Astrocyte of the spinal cord (primary cell): ENCODE measurements around the gene PITPNB.

Experiments used
- DNase-seq: peaks from one replicate; pipeline ENCODE4 v3.0.0; 2011; ENCODE audit warnings: low read depth, low spot score
- H3K4me3 ChIP-seq: 2 replicates; pipeline ENCODE4 v1.5.1; 2011; ENCODE audit warnings: low read depth, mild to moderate bottlenecking, low read length, moderate library complexity
- CTCF ChIP-seq: IDR thresholded peaks from 2 replicates; pipeline ENCODE4 v1.5.1; 2012; ENCODE audit warnings: low read depth, mild to moderate bottlenecking, low read length, inconsistent platforms
- in situ Hi-C: cut with HindIII; loops from 2 replicates; pipeline ENCODE4 v1.10.0; 2017; ENCODE audit warnings: low sequenced_read_pairs

Gene PITPNB

DNA sequence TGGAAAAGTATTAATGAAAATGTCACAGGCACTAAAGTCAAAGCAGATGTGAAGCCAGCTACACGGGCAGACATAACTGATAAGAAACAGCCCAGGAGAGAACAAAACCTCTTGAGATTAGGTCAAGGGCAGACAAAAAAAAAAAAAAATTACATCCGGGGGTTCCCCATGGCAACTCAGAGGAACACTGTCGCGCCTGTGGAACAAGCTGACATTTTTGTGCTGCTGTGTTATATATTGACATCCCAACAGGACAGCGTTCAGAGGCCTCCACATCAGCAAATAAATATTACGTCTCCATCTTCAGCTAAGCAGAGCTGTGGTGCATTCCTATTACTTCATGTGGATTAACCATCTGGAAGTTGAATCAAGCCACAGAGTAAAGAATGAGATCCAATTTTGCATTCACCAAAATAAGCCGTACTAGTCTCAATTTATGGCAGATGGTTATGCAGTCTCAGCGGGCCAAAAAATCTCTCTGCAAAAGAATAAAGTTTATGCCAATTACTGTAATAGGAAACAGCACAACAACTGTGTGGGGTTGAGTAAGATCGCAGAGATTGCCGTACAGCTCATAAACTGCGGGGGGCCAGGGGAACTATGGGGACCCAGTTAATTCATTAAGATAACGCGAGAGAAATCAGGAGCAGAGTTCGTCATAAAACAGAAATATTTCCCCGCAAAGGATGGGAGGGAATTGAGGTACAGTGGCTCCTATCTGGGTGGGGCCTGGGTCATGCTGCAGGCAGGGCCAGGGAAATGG, 76.2 kb downstream of the PITPNB start:
- no peak for DNase-seq
- in situ Hi-C loops, result no loop called here
- no peak overlapping the region for H3K4me3 ChIP-seq
- TF ChIP-seq CTCF, result no peak

DNA sequence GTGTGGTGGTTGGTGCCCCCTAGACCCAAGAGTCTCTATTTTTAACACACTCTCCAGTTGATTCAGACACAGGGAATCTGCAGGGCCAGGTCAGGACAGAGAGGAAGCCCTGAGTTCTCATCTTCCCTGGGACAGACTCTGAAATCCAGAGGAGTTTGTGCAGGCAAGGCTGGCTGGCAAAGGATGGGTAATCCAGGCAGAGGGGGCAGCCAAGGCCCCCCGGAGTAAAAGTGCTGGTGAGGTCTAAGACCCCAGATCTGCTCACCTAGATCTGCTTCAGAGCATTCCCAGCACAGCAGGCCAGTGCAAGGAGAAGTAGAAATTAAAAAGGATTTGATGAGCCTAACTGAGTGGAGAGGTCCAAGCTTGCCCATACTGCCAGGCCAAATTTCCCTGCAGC, 76.9 kb downstream of the PITPNB start:
- in situ Hi-C loops, result no loop called here
- H3K4me3 ChIP-seq, result no peak overlapping the region
- TF ChIP-seq CTCF, result no peak
- no peak for DNase-seq

DNA sequence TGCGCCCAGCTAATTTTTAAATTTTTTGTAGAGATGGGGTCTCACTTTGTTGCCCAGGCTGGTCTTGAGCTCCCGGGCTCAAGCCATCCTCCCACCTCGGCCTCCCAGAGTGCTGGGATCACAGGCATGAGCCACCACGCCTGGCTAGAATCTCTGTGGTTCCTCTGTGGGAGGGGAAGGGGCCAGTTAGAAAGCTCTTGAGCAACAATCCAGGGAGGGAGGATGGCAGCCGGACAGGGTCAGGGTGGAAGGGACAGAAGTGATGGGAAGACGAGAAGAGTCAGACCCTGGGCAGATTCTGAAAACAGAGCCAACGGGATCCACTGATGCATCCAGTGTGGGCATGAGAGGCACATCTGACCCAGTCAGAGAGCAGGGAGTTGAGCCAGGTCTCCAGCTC, 78.6 kb downstream of the PITPNB start:
- no peak for TF ChIP-seq CTCF
- no peak overlapping the region for H3K4me3 ChIP-seq
- in situ Hi-C loops, result no loop called here
- DNase-seq, result no peak

DNA sequence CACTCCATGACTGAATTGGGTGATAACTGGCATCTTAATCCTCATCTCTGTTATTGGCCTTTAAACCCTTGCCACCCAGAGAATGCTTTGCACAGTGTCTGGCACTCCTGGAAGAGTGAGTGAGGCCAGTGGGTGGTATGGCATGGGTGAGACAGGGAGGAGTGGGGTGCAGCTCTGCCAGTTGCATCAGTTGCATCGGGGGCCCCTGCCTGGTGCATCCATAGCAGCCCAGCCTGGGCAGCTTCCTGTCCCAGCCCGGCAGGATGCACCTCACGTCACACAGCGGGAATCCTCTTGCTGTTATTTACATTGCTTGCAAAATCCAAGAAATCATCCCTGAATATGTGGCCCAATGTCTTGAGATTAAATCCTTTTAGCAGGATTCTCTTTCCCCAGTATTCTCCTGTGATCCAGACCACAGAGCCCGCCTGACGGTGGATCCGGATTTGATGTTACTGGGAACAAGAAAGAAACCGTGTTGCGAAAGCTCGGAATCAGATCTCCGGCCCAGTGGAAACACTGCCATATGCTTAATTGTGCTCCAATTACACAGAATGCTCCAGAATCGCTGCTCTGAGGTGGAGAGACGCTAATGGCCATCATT, 79.9 kb downstream of the PITPNB start:
- no peak overlapping the region for H3K4me3 ChIP-seq
- TF ChIP-seq CTCF, result no peak
- DNase-seq, result no peak
- in situ Hi-C loops, result no loop called here

GRCh38 chr22:27836181-27836580, 82.9 kb downstream of the PITPNB start:
- DNase-seq, result no peak
- in situ Hi-C loops, result no loop called here
- TF ChIP-seq CTCF, result no peak
- H3K4me3 ChIP-seq, result no peak overlapping the region

DNA sequence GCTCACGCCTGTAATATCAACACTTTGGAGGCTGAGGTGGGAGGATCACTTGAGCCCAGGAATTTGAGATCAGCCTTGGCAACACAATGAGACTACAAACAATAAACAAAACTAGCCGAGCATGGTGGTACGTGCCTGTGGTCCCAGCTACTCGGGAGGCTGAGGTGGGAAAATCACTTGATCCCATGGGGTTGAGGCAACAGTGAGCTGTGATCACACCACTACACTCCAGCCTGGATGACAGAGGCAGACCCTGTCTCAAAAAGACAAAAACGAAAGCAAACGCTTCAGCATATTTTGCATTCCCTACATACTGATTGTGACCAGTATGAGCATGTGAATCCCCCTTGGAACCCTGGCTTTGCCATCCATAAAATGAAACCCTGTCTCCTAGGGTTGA, 83.6 kb downstream of the PITPNB start:
- no peak overlapping the region for H3K4me3 ChIP-seq
- in situ Hi-C loops, result no loop called here
- no peak for TF ChIP-seq CTCF
- peak; percentile 25 for DNase-seq
